HG02610 (cell line): ENCODE results near the gene SOHLH1.

Experiments
- ATAC-seq: cut with Tn5 transposase; IDR thresholded peaks from one replicate; pipeline ENCODE4 v1.9.1; 2021; ENCODE audit warnings: mild to moderate bottlenecking, moderate library complexity; ENCODE audit not compliant: unreplicated experiment

The SOHLH1 gene

GRCh38 chr9:135699440-135699839 is at the start of gene SOHLH1:
Gene SOHLH1 (minus strand): TSS chr9:135699481. CDS start chr9:135699467, 14 bp downstream.
- no peak for ATAC-seq

- no peak for ATAC-seq
Measured at GRCh38 chr9:135748676-135749075, 49.4 kb upstream of the SOHLH1 start.

- ATAC-seq, result no peak
Measured at GRCh38 chr9:135747311-135747710, 48.0 kb upstream of the SOHLH1 start.

GRCh38 chr9:135746565-135746964 is 47.3 kb upstream of the SOHLH1 start:
- no peak for ATAC-seq

GRCh38 chr9:135745686-135746324 is 46.5 kb upstream of the SOHLH1 start:
- ATAC-seq, result no peak

GRCh38 chr9:135745189-135745588 is 45.9 kb upstream of the SOHLH1 start:
- no peak for ATAC-seq

DNA sequence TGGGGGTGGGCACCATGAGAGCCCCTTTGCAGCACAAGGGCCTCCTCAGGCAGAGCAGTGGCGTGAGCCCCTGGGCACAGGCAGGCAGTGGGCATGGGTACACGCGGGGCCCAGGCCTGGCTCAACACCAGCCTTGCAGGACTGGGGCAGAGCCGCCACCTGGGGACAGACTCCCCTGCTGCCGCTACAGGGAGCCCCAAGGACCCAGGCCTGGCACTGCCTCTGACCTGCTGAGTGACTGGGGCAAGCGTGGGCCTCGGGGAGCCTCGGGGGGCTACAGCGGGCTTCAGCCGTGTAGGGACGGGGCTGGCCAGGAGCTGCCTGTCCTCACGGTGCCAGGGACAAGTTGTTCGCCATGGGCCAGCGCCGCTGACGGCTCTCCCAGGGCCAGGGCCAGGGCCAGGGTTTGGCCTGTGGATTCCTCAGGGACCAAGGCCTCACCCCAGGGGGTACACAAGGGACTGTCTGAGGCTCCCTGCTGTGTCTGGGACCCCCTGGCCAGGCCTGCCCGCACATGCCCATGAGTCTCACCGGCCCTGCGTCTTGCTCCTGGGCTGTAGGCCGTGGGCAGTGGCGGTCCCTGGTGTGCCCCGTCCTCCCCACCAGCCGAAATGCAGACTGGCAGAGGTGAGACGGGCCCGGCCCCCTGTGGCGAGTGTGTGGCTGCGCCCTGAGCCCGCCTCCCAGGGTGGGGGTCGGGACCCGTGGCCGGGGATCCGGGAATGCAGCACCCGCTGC is 45.2 kb upstream of the SOHLH1 start:
- ATAC-seq, result no peak

- ATAC-seq, result no peak
Measured at GRCh38 chr9:135743546-135744332, 44.5 kb upstream of the SOHLH1 start.

DNA sequence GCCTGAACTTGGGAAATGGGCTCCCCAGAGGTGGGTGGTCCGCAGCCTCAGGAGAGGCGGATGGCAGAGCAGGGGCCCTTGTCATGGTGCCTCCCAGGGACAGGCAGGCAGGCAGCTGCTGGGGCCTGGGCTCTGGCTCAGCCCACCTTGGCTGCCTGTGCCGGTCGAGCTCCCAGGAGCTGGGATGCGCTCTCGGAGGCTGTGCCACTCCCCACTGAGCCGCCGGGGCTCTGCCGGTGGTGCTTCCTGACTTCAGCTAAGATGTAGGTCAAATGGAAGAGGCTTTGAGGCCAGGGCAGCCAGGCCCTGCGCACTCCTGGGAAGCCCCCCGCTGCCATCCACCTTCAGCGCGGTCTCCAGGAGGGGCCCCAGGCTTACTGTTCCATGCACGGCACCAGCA is 43.7 kb upstream of the SOHLH1 start:
- ATAC-seq, result no peak

- no peak for ATAC-seq
Measured at GRCh38 chr9:135741276-135742219, 42.3 kb upstream of the SOHLH1 start.

- no peak for ATAC-seq
Measured at GRCh38 chr9:135739271-135740220, 40.3 kb upstream of the SOHLH1 start.

DNA sequence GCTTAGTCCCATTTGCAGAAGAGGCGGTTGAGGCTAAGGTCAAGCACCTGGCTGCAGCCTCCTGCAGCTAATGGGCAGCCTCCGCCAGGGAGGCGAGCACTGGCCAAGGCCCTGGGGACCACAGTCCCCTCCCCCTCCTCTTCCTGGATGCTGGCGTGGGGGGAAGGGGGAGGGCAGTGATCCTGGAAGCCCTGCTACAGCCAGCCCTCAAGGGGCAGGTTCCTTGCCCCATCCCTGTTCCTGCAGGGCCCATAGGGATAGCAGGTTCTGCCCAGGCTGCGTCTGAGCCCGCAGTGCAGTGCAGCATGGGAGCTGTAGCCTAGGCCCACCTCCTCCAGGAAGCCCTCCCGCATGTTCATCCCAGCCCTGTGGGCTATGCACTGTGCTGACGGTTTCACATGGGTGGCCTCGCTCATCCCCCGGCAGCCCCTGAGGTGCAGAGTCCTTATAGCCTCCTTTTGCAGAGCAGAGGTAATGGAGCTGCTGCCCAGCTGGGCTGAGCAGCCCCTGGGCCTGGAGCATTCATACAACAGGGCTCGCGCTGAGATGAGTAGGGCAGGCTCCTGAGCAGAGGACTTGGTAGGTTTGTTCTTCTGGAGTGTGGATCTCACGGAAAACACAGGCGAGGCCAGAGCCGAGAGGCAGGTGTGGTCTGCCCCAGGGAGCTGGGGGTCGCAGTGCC is 38.7 kb upstream of the SOHLH1 start:
- no peak for ATAC-seq

GRCh38 chr9:135736979-135737839 is 37.9 kb upstream of the SOHLH1 start:
- ATAC-seq, result no peak

DNA sequence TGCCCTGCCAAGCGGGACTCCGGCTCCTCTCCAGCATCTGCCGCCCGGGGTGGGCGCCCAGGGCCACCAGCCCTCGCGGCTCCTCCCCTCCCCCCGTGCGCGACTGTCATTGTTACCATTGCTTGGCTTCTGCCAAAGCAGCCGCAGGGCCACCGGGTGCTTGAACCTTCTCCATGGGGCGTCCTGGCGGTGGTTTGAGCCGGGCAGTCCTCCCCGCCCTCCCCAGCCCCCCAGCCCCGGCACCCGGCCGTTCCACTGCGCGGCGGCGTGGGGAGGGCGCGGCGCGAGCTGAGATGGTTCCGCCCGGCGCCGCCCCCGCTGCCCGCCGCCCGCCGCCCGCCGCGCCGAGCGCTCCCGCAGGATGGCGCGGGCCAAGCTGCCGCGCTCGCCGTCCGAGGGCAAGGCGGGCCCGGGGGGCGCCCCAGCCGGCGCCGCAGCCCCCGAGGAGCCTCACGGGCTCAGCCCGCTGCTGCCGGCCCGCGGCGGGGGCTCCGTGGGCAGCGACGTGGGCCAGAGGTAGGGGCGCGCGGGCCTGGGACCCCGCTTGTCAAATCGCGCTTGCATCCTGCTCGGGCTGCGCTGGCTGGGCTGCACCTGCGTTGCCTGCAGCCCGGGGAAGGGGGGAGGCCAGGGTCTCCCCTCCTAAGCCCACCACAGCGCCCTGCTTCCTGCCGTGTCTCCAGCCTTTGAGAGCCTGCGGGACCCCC is 37.1 kb upstream of the SOHLH1 start:
- no peak for ATAC-seq

DNA sequence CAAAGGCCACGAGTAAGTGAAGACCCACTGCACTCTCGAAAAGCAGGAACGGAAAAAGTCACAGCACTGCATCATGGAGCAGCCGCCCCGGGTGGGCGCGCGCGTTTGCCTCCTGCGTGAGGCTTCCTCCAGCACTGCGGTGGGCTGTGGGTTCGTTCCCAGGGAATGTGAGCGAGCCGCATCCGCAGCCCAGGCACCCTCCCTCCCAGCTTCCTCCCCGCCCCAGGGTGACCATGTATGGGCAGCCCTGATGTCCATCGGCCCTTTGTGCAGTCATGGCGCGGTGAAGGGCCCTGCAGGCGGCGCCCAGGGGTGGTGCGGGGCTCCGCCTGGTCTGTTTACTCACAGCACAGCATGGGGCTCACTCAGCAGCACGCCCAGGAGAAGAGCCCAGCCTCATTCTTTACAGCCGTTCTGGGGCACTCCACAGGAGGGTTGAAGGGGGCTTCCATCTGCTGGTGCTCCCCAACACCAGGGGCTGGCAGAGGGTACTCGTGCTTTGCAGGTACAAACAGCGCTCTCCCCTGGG is 35.4 kb upstream of the SOHLH1 start:
- no peak for ATAC-seq

GRCh38 chr9:135732569-135733257 is 33.4 kb upstream of the SOHLH1 start:
- ATAC-seq, result no peak

GRCh38 chr9:135731454-135731853 is 32.2 kb upstream of the SOHLH1 start:
- ATAC-seq, result no peak
